Measurements from ENCODE around the gene LEFTY1. TPM values are rescaled to one million over a fixed set of nuclear protein-coding genes. Genes with fewer than 3 reads are reported as not detected.

LEFTY1 gene
- total and polyA plus RNA-seq, 9 of the 15 experiments (the other 6 are each of a cell fraction or from before 2014, with no cell fraction given), result 0.07 to 0.24 (median 0.17) TPM; not detected in 5

GRCh38 chr1:225880636-225881035 is 8.3 kb downstream of the LEFTY1 start (continued):
- no peak for TF ChIP-seq HDAC8 (tag; IDR thresholded peaks at IDR 0.05)
- TF ChIP-seq STAG1 (CRISPR knock-in tag; IDR thresholded peaks at IDR 0.05; ENCODE audit: borderline replicate concordance), result no peak
- TF ChIP-seq STAT5B (CRISPR knock-in tag; IDR thresholded peaks at IDR 0.05), result no peak
- TF ChIP-seq ZNF518B (CRISPR knock-in tag; IDR thresholded peaks at IDR 0.05), result no peak
- TF ChIP-seq MBD1 (CRISPR knock-in tag; IDR thresholded peaks at IDR 0.05), result no peak
- no peak for TF ChIP-seq BCOR (IDR thresholded peaks at IDR 0.05)
- no peak for TF ChIP-seq NUFIP1 (IDR thresholded peaks at IDR 0.05; ENCODE audit: partially characterized antibody)
- TF ChIP-seq ZNF668 (CRISPR knock-in tag; IDR thresholded peaks at IDR 0.05), result 0 out of 2 replicates have a peak, but pooled peaks have one; percentile 57
- no peak for TF ChIP-seq CSDE1 (IDR thresholded peaks at IDR 0.05)
- TF ChIP-seq GABPA (tag; conservative IDR thresholded peaks at IDR 0.05; ENCODE audit: low read depth), result no peak
- no peak for TF ChIP-seq PYGO2 (tag; IDR thresholded peaks at IDR 0.05)
- 0 out of 2 replicates have a peak, but pooled peaks have one; percentile 34 for TF ChIP-seq USF1 (CRISPR knock-in tag; IDR thresholded peaks at IDR 0.05)
- no peak for TF ChIP-seq USF2 (CRISPR knock-in tag; IDR thresholded peaks at IDR 0.05)
- TF ChIP-seq FOXK1 (CRISPR knock-in tag; IDR thresholded peaks at IDR 0.05; ENCODE audit: borderline replicate concordance), result 0 out of 2 replicates have a peak, but pooled peaks have one; percentile 30
- TF ChIP-seq FOXA3 (CRISPR knock-in tag; conservative IDR thresholded peaks at IDR 0.05 in 1 of 2, IDR thresholded peaks at IDR 0.05 in 1 of 2), result 0 out of 4 replicates have a peak, but pooled peaks of 1 of the 2 experiments have one; percentile 66
- TF ChIP-seq ID3 (CRISPR knock-in tag; IDR thresholded peaks at IDR 0.05), result no peak
- TF ChIP-seq ID3 (tag; IDR thresholded peaks at IDR 0.05), result no peak

Measured in K562 (cell line).